Activated naive CD4-positive, alpha-beta T cell (primary cell): ENCODE measurements around the gene FURIN.
"Not testable (repeated sequence)": the region's sequence is repeated elsewhere in the genome, so short reads cannot be mapped to it uniquely, and the experiment has no call there.

Experiments
- DNase-seq, 4 experiments: peaks; one replicate each; lab custom pipeline; 2025; lab: John Stamatoyannopoulos, UW

Gene FURIN

GRCh38 chr15:90883526-90883975, 15.2 kb downstream of the FURIN start:
- DNase-seq, result no peak

- DNase-seq, result no peak
These were observed 15.8 kb downstream of the FURIN start, which contains the start of gene FES for GRCh38 chr15:90883976-90884718. Gene FES (plus strand): TSS chr15:90884504. CDS start chr15:90885046, 542 bp downstream.

GRCh38 chr15:90884719-90885431, 16.5 kb downstream of the FURIN start:
- no peak for DNase-seq

GRCh38 chr15:90885432-90886290, 17.3 kb downstream of the FURIN start:
- peak; percentile 45 to 76 (median 66) for DNase-seq

- DNase-seq, result no peak
These were observed 17.9 kb downstream of the FURIN start for GRCh38 chr15:90886291-90886614.

- no peak for DNase-seq
These were observed 18.7 kb downstream of the FURIN start for GRCh38 chr15:90887037-90887481.

- DNase-seq, result no peak
These were observed 20.9 kb downstream of the FURIN start for GRCh38 chr15:90889313-90889730.

GRCh38 chr15:90889736-90890456, 21.5 kb downstream of the FURIN start:
- DNase-seq, result no peak

- no peak for DNase-seq
These were observed 22.5 kb downstream of the FURIN start for GRCh38 chr15:90890839-90891238.

- no peak for DNase-seq
These were observed 23.1 kb downstream of the FURIN start for GRCh38 chr15:90891346-90891949.

GRCh38 chr15:90892023-90892422, 23.6 kb downstream of the FURIN start:
- DNase-seq, result no peak

- DNase-seq, result no peak
These were observed 24.2 kb downstream of the FURIN start for GRCh38 chr15:90892498-90893174.

GRCh38 chr15:90893175-90894090, 25.0 kb downstream of the FURIN start:
- DNase-seq, result no peak

- DNase-seq, result no peak
These were observed 27.3 kb downstream of the FURIN start for GRCh38 chr15:90895571-90896117.

- not testable (repeated sequence) for DNase-seq
These were observed 28.8 kb downstream of the FURIN start for GRCh38 chr15:90897131-90897655.

GRCh38 chr15:90901175-90902039, 33.0 kb downstream of the FURIN start:
- no peak for DNase-seq

GRCh38 chr15:90902040-90902839, 33.9 kb downstream of the FURIN start:
- peak; percentile 24 to 66 (median 48) for DNase-seq
